Body of pancreas (tissue), 4 donors: ENCODE measurements around the gene DDIAS. TPM values are rescaled to one million over a fixed set of nuclear protein-coding genes. Genes with fewer than 3 reads are reported as not detected.
"Not testable (repeated sequence)": the region's sequence is repeated elsewhere in the genome, so short reads cannot be mapped to it uniquely, and the experiment has no call there.

Experiments
- ATAC-seq: fragments of 150-250 bp; one replicate; pipeline ENCODE4 v1.9.1; 2016
- DNase-seq, 4 donors: peaks; one replicate each; pipeline ENCODE4 v3.0.0-alpha.2; 2019
- H3K27ac ChIP-seq, 4 donors: fragments of 200-600 bp; sonication (generic); 1 replicate in 3 of 4; 2 replicates in 1 of 4; pipeline versions ENCODE4 v1.5.1 to v1.6.1; 2016 to 2019; ENCODE audit warnings: mild to moderate bottlenecking in 1 of 4, mixed read lengths in 1 of 4, moderate library complexity in 1 of 4
- H3K27me3 ChIP-seq, 2 donors: fragments of 200-600 bp; sonication (generic); one replicate each; pipeline ENCODE4 v1.6.0; 2016; ENCODE audit warnings: mild to moderate bottlenecking in 1 of 2
- H3K36me3 ChIP-seq, 2 donors: fragments of 200-600 bp; sonication (generic); replicated peaks in 1 of 2; 2 replicates each; pipeline ENCODE4 v1.5.1; 2016; ENCODE audit warnings: low read depth in 2 of 2; ENCODE audit not compliant: insufficient read depth in 1 of 2
- H3K4me1 ChIP-seq: fragments of 200-600 bp; sonication (generic); one replicate; pipeline ENCODE4 v1.6.0; 2016
- H3K4me3 ChIP-seq, 2 donors: fragments of 200-600 bp; sonication (generic); 1 replicate in 1 of 2; 2 replicates in 1 of 2; pipeline ENCODE4 v1.5.1; 2016 to 2019
- H3K9me3 ChIP-seq, 3 donors: fragments of 200-600 bp; sonication (generic); 1 replicate in 2 of 3; 2 replicates in 1 of 3; pipeline ENCODE4 v1.5.1; 2016
- POLR2A ChIP-seq, 3 donors: fragments of 450-650 bp; IDR thresholded peaks; one replicate each; pipeline ENCODE4 v1.6.1; 2016; ENCODE audit warnings: antibody characterized with exemption in 3 of 3, mild to moderate bottlenecking in 2 of 3
- WGBS, 2 donors: methylation state at CpG; one replicate each; pipeline ENCODE4 v1.1.5; 2017; 5-methylcytosine and 5-hydroxymethylcytosine counted together
- intact Hi-C: fragments of 100-400 bp; cut with DNase I; formaldehyde crosslinking; loops from one replicate; pipeline ENCODE4 v1.15.1; 2023
- total RNA-seq, 2 donors: library from RNA; depleted of rRNA; stranded (reverse); fragments of >200 nt; gene quantifications; one replicate each; pipeline ENCODE4 v1.1.0, GENCODE V29; 2016
- TF ChIP-seq, protein P1 (sequence below), 7 experiments: fragments of 450-650 bp in 4 of 7; fragments of 200-600 bp in 3 of 7; sonication (generic) in 3 of 7; IDR thresholded peaks; one replicate each; pipeline ENCODE4 v1.5.1; 2016 to 2019; ENCODE audit warnings: antibody characterized with exemption in 7 of 7

Gene DDIAS
- total RNA-seq, 2 donors from 2014 or later: not detected

DNA sequence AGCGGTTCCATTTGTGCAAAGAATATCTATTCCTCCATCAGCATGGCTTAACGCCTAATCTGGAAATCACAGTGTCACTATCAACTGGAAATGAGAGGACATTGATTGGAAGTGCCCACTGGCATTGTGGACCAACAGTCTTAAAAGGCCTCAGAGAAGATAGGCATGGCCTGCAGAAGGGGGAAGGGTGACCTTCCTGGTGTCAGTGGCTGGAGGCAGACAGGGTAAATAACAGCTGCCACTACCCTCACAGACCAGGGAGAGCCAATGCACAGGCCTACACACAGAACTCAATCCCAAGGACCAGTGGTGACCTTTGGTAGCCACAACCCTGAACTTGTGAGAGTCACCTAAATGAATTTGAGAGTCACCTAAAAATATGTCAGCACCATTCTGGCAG lies 36.0 kb downstream of the DDIAS start:
- Histone ChIP-seq H3K4me1 (no peaks in the 10 kb centered on the region), H3K36me3 (no peaks in the 10 kb centered on the region), H3K27me3 (no peaks in the 10 kb centered on the region), H3K9me3 (no peaks in the 10 kb centered on the region), H3K4me3 (no peak overlapping the region), H3K27ac (no peak overlapping the region)
- WGBS, 2 donors: 94 to 96% methylated on average over 2 of the region's 2 CpGs
- ATAC-seq (no peak), DNase-seq (no peak)
- intact Hi-C loops: no loop called here
- TF ChIP-seq, protein P1, sequence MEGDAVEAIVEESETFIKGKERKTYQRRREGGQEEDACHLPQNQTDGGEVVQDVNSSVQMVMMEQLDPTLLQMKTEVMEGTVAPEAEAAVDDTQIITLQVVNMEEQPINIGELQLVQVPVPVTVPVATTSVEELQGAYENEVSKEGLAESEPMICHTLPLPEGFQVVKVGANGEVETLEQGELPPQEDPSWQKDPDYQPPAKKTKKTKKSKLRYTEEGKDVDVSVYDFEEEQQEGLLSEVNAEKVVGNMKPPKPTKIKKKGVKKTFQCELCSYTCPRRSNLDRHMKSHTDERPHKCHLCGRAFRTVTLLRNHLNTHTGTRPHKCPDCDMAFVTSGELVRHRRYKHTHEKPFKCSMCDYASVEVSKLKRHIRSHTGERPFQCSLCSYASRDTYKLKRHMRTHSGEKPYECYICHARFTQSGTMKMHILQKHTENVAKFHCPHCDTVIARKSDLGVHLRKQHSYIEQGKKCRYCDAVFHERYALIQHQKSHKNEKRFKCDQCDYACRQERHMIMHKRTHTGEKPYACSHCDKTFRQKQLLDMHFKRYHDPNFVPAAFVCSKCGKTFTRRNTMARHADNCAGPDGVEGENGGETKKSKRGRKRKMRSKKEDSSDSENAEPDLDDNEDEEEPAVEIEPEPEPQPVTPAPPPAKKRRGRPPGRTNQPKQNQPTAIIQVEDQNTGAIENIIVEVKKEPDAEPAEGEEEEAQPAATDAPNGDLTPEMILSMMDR (IDR thresholded peaks at IDR 0.05): no peak
- TF ChIP-seq POLR2A (IDR thresholded peaks at IDR 0.05): no peak

DNA sequence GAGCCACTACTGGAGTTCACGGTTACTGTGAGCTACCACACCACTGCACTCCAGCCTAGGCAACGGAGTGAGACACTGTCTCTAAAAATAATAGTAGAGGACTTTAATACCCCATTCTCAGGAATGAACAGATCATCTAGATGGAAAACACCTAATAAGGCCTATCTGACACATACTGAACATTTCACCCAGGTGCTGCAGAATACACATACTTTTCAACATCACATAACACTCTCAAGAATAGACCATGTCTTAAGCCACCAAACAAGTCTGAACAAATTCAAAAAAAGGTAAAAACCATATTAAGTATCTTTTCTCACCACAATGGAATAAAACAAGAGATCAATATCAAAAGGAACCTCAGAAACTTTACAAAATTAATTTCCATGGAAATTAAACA lies 37.9 kb downstream of the DDIAS start:
- Histone ChIP-seq H3K4me3 (no peak overlapping the region), H3K4me1 (no peaks in the 10 kb centered on the region), H3K27me3 (no peaks in the 10 kb centered on the region), H3K9me3 (no peaks in the 10 kb centered on the region), H3K36me3 (no peaks in the 10 kb centered on the region), H3K27ac (no peak overlapping the region)
- TF ChIP-seq, protein P1 (IDR thresholded peaks at IDR 0.05): no peak
- TF ChIP-seq POLR2A (IDR thresholded peaks at IDR 0.05): no peak
- ATAC-seq (no peak), DNase-seq (no peak)
- WGBS, 2 donors: 93 to 97% methylated on average over 2 of the region's 2 CpGs
- intact Hi-C loops: no loop called here

DNA sequence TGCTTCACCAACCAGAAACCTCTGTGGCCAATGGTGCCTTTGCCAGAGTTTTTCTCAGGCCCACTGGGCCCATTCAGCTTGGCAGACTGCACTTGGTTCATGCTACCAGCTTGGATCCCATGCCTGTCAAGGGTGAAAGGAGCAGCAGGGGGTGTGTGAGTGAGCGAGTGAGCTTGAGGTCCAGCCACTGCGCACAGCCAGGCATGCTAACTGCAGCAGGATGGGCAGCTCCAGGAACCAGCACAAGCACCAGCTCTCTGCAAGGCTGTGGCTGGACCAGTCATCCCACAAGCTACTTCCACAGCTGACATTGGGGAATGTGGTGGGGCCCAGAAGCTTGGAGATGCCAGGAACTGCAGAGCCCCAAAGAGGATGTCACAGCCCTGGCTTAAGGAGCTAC lies 40.8 kb downstream of the DDIAS start:
- Histone ChIP-seq H3K27me3 (no peaks in the 10 kb centered on the region), H3K4me3 (no peak overlapping the region), H3K4me1 (no peaks in the 10 kb centered on the region), H3K27ac (no peak overlapping the region), H3K36me3 (no peaks in the 10 kb centered on the region), H3K9me3 (no peaks in the 10 kb centered on the region)
- intact Hi-C loops: no loop called here
- TF ChIP-seq, protein P1 (IDR thresholded peaks at IDR 0.05): no peak
- TF ChIP-seq POLR2A (IDR thresholded peaks at IDR 0.05): no peak
- ATAC-seq (no peak), DNase-seq (no peak)
- 92 to 100% methylated on average over 2 of the region's 2 CpGs for WGBS, 2 donors

DNA sequence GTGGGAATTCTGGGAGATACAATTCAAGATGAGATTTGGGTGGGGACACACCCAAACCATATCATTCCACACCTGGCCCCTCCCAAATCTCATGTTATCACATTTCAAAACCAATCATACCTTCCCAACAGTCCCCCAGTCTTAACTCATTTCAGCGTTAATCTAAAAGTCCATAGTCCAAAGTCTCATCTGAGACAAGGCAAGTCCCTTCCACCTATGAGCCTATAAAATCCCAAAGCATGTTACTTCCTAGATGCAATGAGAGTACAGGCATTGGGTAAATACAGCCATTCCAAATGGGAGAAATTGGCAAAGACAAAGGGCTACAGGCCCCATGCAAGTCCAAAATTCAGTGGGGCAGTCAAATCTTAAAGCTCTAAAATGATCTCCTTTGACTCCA lies 41.9 kb downstream of the DDIAS start:
- H3K4me3 ChIP-seq, DNase-seq, ATAC-seq, H3K4me1 ChIP-seq, intact Hi-C loops, H3K9me3 ChIP-seq, H3K27ac ChIP-seq, H3K27me3 ChIP-seq, H3K36me3 ChIP-seq: not testable (repeated sequence)
- 46 to 57% methylated on average over 1 of the region's 1 CpG for WGBS, 2 donors

DNA sequence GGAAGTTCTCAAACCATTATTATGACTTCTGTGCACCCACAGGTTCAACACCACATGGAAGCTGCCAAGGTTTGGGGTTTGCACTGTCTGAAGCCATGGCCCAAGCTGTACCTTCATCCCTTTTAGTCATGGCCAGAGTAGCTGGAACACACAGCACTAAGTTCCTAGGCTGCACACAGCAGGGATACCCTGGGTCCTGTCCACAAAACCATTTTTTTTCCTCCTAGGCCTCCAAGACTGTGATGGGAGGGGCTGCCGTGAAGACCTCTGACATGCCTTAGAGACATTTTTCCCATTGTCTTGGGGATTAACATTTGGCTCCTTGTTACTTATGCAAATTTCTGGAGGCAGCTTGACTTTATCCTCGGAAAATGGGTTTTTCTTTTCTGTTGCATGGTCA lies 42.7 kb downstream of the DDIAS start:
- H3K27ac ChIP-seq: no peak overlapping the region
- 83 to 91% methylated on average over 2 of the region's 2 CpGs for WGBS, 2 donors
- TF ChIP-seq POLR2A (IDR thresholded peaks at IDR 0.05): no peak
- TF ChIP-seq, protein P1 (IDR thresholded peaks at IDR 0.05): no peak
- H3K4me3 ChIP-seq: no peak overlapping the region
- no peak for ATAC-seq
- H3K27me3 ChIP-seq: no peaks in the 10 kb centered on the region
- intact Hi-C loops: no loop called here
- no peaks in the 10 kb centered on the region for H3K4me1 ChIP-seq
- no peaks in the 10 kb centered on the region for H3K9me3 ChIP-seq
- no peak for DNase-seq
- no peaks in the 10 kb centered on the region for H3K36me3 ChIP-seq

GRCh38 chr11:82945041-82945440 lies 43.5 kb downstream of the DDIAS start:
- intact Hi-C loops, ATAC-seq, H3K27ac ChIP-seq, H3K4me1 ChIP-seq, DNase-seq, H3K36me3 ChIP-seq, H3K4me3 ChIP-seq, H3K27me3 ChIP-seq, H3K9me3 ChIP-seq: not testable (repeated sequence)
- WGBS, 2 donors: 54 to 89% methylated on average over 1 of the region's 1 CpG
